Tibial nerve (tissue), 3 donors: Measurements from ENCODE around the gene VWA3A.

Experiments used
- CTCF ChIP-seq, 5 experiments: fragments of 200-600 bp in 3 of 5; fragments of 450-650 bp in 2 of 5; sonication (generic) in 3 of 5; IDR thresholded peaks; one replicate each; pipeline ENCODE4 v1.5.1; 2016 to 2019; ENCODE audit warnings: antibody characterized with exemption in 5 of 5, mild to moderate bottlenecking in 3 of 5, moderate library complexity in 2 of 5
- POLR2A ChIP-seq, 2 donors: fragments of 450-650 bp; IDR thresholded peaks; one replicate each; pipeline ENCODE4 v1.6.1; 2017; ENCODE audit warnings: antibody characterized with exemption in 2 of 2, mild to moderate bottlenecking in 2 of 2, moderate library complexity in 2 of 2

GRCh38 chr16:22139008-22139407, 46.7 kb downstream of the VWA3A start:
- TF ChIP-seq CTCF (IDR thresholded peaks at IDR 0.05) = no peak
- TF ChIP-seq POLR2A (IDR thresholded peaks at IDR 0.05) = no peak
